Right atrium auricular region (tissue), 2 donors: Measurements from ENCODE around the gene GPR61. TPM values are rescaled to one million over a fixed set of nuclear protein-coding genes. Genes with fewer than 3 reads are reported as not detected.

Source experiments
- DNase-seq: peaks from one replicate; pipeline ENCODE4 v3.0.0-alpha.2; 2019; ENCODE audit warnings: low spot score
- H3K27ac ChIP-seq, 2 donors: fragments of 200-600 bp; sonication (generic); 1 replicate in 1 of 2; 2 replicates in 1 of 2; pipeline ENCODE4 v1.5.1; 2016 to 2019
- H3K27me3 ChIP-seq, 2 donors: fragments of 200-600 bp; sonication (generic); one replicate each; pipeline versions ENCODE4 v1.5.1 to v1.6.0; 2017 to 2019
- H3K36me3 ChIP-seq: fragments of 200-600 bp; sonication (generic); one replicate; pipeline ENCODE4 v1.5.1; 2016
- H3K4me1 ChIP-seq, 2 donors: fragments of 200-600 bp; sonication (generic); one replicate each; pipeline versions ENCODE4 v1.5.1 to v1.6.0; 2017 to 2019
- H3K4me3 ChIP-seq, 2 donors: fragments of 200-600 bp; sonication (generic); 1 replicate in 1 of 2; 2 replicates in 1 of 2; pipeline ENCODE4 v1.5.1; 2017 to 2019; ENCODE audit warnings: mild to moderate bottlenecking in 1 of 2, moderate library complexity in 1 of 2
- H3K9me3 ChIP-seq, 2 donors: fragments of 200-600 bp; sonication (generic); one replicate each; pipeline ENCODE4 v1.5.1; 2019
- total RNA-seq, 2 donors: library from RNA; depleted of rRNA; stranded (reverse); fragments of >200 nt; gene quantifications; one replicate each; pipeline ENCODE4 v1.1.0, GENCODE V29; 2016
- TF ChIP-seq, protein P1 (sequence below), 2 donors: fragments of 200-600 bp; sonication (generic); IDR thresholded peaks; one replicate each; pipeline ENCODE4 v1.5.1; 2019; ENCODE audit warnings: antibody characterized with exemption in 2 of 2

The GPR61 gene
- total RNA-seq, 2 donors from 2014 or later = 0.11 to 0.16 TPM

DNA sequence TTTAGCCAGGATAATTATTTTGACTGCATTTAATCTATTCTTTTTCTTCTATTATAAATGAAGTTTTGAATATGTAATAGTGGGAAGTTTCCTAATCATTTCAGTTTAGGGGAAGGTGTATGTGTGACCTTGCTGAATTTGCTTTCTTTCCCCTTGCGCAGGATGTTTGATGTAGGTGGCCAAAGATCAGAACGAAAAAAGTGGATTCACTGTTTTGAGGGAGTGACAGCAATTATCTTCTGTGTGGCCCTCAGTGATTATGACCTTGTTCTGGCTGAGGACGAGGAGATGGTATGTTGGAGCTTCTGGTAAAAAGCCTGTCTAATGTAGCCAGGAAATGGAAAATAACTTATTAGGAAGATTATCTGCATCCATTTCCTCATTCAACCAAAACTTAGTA lies 46.4 kb downstream of the GPR61 start:
- no peaks in the 10 kb centered on the region for H3K9me3 ChIP-seq
- H3K27me3 ChIP-seq = no peaks in the 10 kb centered on the region
- H3K4me1 ChIP-seq = no peaks in the 10 kb centered on the region
- no peak overlapping the region for H3K27ac ChIP-seq
- no peak overlapping the region for H3K4me3 ChIP-seq
- H3K36me3 ChIP-seq = peaks cover 73% of the 10 kb centered on the region
- DNase-seq = no peak
- TF ChIP-seq, protein P1, sequence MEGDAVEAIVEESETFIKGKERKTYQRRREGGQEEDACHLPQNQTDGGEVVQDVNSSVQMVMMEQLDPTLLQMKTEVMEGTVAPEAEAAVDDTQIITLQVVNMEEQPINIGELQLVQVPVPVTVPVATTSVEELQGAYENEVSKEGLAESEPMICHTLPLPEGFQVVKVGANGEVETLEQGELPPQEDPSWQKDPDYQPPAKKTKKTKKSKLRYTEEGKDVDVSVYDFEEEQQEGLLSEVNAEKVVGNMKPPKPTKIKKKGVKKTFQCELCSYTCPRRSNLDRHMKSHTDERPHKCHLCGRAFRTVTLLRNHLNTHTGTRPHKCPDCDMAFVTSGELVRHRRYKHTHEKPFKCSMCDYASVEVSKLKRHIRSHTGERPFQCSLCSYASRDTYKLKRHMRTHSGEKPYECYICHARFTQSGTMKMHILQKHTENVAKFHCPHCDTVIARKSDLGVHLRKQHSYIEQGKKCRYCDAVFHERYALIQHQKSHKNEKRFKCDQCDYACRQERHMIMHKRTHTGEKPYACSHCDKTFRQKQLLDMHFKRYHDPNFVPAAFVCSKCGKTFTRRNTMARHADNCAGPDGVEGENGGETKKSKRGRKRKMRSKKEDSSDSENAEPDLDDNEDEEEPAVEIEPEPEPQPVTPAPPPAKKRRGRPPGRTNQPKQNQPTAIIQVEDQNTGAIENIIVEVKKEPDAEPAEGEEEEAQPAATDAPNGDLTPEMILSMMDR (IDR thresholded peaks at IDR 0.05) = no peak

DNA sequence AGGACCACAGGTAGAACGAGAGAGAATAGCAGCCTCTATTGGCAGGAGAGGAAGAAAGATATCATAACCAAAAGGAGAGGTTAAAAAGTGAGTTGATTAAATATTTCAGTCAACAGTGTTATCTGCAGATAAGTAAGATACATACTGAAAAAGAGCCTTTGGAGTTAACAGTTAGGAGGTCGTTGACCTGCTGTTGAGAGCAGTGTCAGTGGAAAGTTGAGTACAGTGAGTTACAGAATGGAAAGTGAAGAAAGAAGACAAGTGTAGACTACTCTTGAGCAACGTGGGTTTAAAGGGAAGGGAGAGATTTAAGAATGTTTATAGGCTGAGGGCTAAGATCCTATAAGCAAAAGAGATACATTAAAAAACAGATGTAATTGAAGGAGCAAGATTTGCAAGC lies 49.5 kb downstream of the GPR61 start:
- DNase-seq = no peak
- H3K27ac ChIP-seq = no peak overlapping the region
- no peak overlapping the region for H3K4me3 ChIP-seq
- no peaks in the 10 kb centered on the region for H3K4me1 ChIP-seq
- TF ChIP-seq, protein P1 (IDR thresholded peaks at IDR 0.05) = no peak
- H3K27me3 ChIP-seq = no peaks in the 10 kb centered on the region
- H3K9me3 ChIP-seq = no peaks in the 10 kb centered on the region
- peaks cover 79% of the 10 kb centered on the region for H3K36me3 ChIP-seq

DNA sequence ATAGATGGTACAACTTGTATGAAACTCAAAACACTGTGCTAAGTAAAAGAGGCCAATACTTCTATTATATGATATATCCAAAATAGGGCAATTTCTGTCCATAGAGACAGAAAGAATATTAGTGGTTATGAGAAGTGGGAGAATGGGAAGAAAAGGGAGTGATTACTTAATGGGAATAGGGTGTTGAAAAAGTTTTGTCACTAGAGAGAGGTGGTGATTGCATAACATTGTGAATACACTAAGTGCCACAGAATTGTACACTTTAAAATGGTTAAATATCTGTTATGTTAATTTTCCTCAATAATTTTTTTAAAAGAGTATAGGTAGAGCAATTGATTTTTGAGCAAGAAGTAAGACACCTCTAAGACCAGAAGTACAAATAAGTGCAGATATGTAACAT lies 50.0 kb downstream of the GPR61 start:
- DNase-seq = no peak
- TF ChIP-seq, protein P1 (IDR thresholded peaks at IDR 0.05) = no peak
- no peaks in the 10 kb centered on the region for H3K27me3 ChIP-seq
- H3K27ac ChIP-seq = no peak overlapping the region
- H3K4me1 ChIP-seq = no peaks in the 10 kb centered on the region
- no peak overlapping the region for H3K4me3 ChIP-seq
- no peaks in the 10 kb centered on the region for H3K9me3 ChIP-seq
- peaks cover 77% of the 10 kb centered on the region for H3K36me3 ChIP-seq

DNA sequence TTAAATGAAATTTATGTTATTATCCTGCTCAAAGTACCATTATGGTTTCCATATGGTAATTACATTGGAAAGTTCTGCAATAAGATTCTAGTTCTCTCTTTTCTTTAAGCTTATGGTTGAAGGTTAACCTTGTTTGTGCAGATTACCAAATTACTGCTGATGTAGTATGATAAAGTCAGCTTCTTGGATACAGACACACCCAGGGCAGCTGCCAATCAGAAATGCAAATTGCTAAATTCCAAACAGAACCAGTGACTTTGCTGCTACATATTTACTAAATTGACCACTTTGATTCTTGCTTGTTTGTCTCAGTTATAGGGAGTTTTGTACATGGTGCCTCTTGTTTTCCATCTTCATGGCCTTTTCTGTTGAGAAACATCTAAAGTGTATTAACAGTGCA lies 53.2 kb downstream of the GPR61 start:
- H3K27me3 ChIP-seq = no peaks in the 10 kb centered on the region
- H3K36me3 ChIP-seq = peaks cover 53% of the 10 kb centered on the region
- H3K4me3 ChIP-seq = no peak overlapping the region
- H3K27ac ChIP-seq = no peak overlapping the region
- DNase-seq = no peak
- TF ChIP-seq, protein P1 (IDR thresholded peaks at IDR 0.05) = no peak
- no peaks in the 10 kb centered on the region for H3K4me1 ChIP-seq
- H3K9me3 ChIP-seq = no peaks in the 10 kb centered on the region

DNA sequence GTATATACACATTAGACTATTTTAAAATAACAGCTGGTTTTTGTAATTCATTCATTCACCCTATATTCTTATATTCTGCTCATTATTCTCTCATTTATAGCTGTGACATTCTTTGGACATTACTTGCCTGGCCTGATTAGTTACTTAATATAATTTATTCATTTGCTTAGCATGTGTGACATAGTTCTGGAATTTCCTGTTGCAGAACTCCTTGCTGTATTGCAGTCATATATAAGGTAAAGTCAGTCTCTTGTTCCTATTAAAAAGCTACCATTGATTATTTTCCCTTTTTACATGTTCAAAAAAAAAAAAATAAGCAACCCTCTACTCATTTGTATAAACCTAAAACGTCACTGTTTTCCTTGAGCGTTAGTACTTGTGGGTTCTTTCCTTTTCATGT lies 55.9 kb downstream of the GPR61 start:
- DNase-seq = no peak
- Histone ChIP-seq H3K27me3 (no peaks in the 10 kb centered on the region), H3K27ac (no peak overlapping the region), H3K36me3 (peaks cover 31% of the 10 kb centered on the region), H3K4me3 (no peak overlapping the region), H3K9me3 (no peaks in the 10 kb centered on the region), H3K4me1 (no peaks in the 10 kb centered on the region)
- TF ChIP-seq, protein P1 (IDR thresholded peaks at IDR 0.05) = no peak

Other genes with a start within 250 kb of the GPR61 start
- gene MYBPHL, start 232.9 kb upstream of the GPR61 start, total RNA-seq = 100 to 1,000 TPM in 1 of 2 donors, 10 to 100 TPM in 1; 62.2 to 381 TPM
- gene SORT1, start 142.0 kb upstream of the GPR61 start, total RNA-seq = 100 to 1,000 TPM; 114 to 120 TPM
- 10 to 100 TPM; 19.8 to 27.6 TPM for gene PSMA5, start 113.4 kb upstream of the GPR61 start, total RNA-seq
- gene SYPL2, start 73.3 kb upstream of the GPR61 start, total RNA-seq = 1 to 10 TPM; 4.7 to 9.6 TPM
- gene ATXN7L2, start 56.0 kb upstream of the GPR61 start, total RNA-seq = 1 to 10 TPM; 2.4 to 3.5 TPM
- gene CYB561D1, start 45.8 kb upstream of the GPR61 start, total RNA-seq = 1 to 10 TPM; 2.6 to 6.9 TPM
- 10 to 100 TPM; 11.0 to 15.1 TPM for gene AMIGO1, start 30.1 kb upstream of the GPR61 start, total RNA-seq
- gene GNAI3, start 8.7 kb downstream of the GPR61 start, total RNA-seq = 1 to 10 TPM; 2.6 to 2.8 TPM
- gene GNAT2, start 79.7 kb downstream of the GPR61 start, total RNA-seq = under 1 TPM in 1 of 2 donors, not detected in 1; 0.59 TPM
- gene AMPD2, start 80.0 kb downstream of the GPR61 start, total RNA-seq = 10 to 100 TPM; 16.1 to 17.9 TPM
- gene GSTM4, start 116.2 kb downstream of the GPR61 start, total RNA-seq = 10 to 100 TPM; 24.6 to 52.6 TPM
- gene GSTM2, start 128.2 kb downstream of the GPR61 start, total RNA-seq = 10 to 100 TPM; 31.7 to 53.8 TPM
- gene GSTM1, start 147.9 kb downstream of the GPR61 start, total RNA-seq = 10 to 100 TPM in 1 of 2 donors, not detected in 1; 21.6 TPM
- 1 to 10 TPM; 2.8 to 3.6 TPM for gene GSTM5, start 172.4 kb downstream of the GPR61 start, total RNA-seq
- gene GSTM3, start 201.2 kb downstream of the GPR61 start, total RNA-seq = 100 to 1,000 TPM; 121 to 197 TPM
- gene EPS8L3, start 224.1 kb downstream of the GPR61 start, total RNA-seq = under 1 TPM in 1 of 2 donors, not detected in 1; 0.19 TPM